DOHH2 (cell line): ENCODE data around the gene BTBD18.

Experiments
- H3F3A ChIP-seq: fragments of 200-600 bp; sonication (generic), shearing (Covaris generic); 2 replicates; pipeline ENCODE4 v1.6.0; 2016; ENCODE audit warnings: antibody characterized with exemption, mild to moderate bottlenecking; ENCODE audit not compliant: control insufficient read depth, insufficient read depth
- H3K27ac ChIP-seq: fragments of 200-600 bp; sonication (generic); 2 replicates; pipeline ENCODE4 v1.5.1; 2014; ENCODE audit warnings: low read depth, mild to moderate bottlenecking, low read length, moderate library complexity
- H3K27me3 ChIP-seq: fragments of 200-600 bp; sonication (generic); 2 replicates; pipeline ENCODE4 v1.6.1; 2014; ENCODE audit warnings: mild to moderate bottlenecking, low read length, mixed read lengths; ENCODE audit not compliant: control insufficient read depth
- H3K36me3 ChIP-seq: fragments of 200-600 bp; sonication (generic); 2 replicates; pipeline ENCODE4 v1.6.1; 2014; ENCODE audit warnings: mild to moderate bottlenecking, low read length, moderate library complexity, mixed read lengths; ENCODE audit not compliant: control insufficient read depth
- H3K4me1 ChIP-seq: fragments of 200-600 bp; sonication (generic); 2 replicates; pipeline ENCODE4 v1.6.1; 2014; ENCODE audit warnings: mild to moderate bottlenecking, low read length, mixed read lengths; ENCODE audit not compliant: control insufficient read depth
- H3K4me2 ChIP-seq: fragments of 200-600 bp; sonication (generic); 2 replicates; pipeline ENCODE4 v1.6.0; 2014; ENCODE audit warnings: mild to moderate bottlenecking, low read length, moderate library complexity
- H3K4me3 ChIP-seq: fragments of 200-600 bp; sonication (generic); 2 replicates; pipeline ENCODE4 v1.5.1; 2014; ENCODE audit warnings: mild to moderate bottlenecking, low read length, mixed read lengths
- H3K79me2 ChIP-seq: fragments of 200-600 bp; sonication (generic); 2 replicates; pipeline ENCODE4 v1.6.1; 2014; ENCODE audit warnings: mild to moderate bottlenecking, low read length, mixed read lengths; ENCODE audit not compliant: control insufficient read depth
- H3K9me2 ChIP-seq: fragments of 200-600 bp; sonication (generic); replicated peaks from 2 replicates; pipeline ENCODE4 v1.6.1; 2014; ENCODE audit warnings: mild to moderate bottlenecking, low read length, mixed read lengths; ENCODE audit not compliant: control insufficient read depth
- H3K9me3 ChIP-seq: fragments of 200-600 bp; sonication (generic); 2 replicates; pipeline ENCODE4 v1.6.1; 2014; ENCODE audit warnings: antibody characterized with exemption, low read length, mixed read lengths; ENCODE audit not compliant: control insufficient read depth, insufficient read depth
- H4K20me1 ChIP-seq: fragments of 200-600 bp; sonication (generic); 2 replicates; pipeline ENCODE4 v1.6.0; 2014; ENCODE audit warnings: low read depth, mild to moderate bottlenecking, antibody characterized with exemption, low read length, moderate library complexity; ENCODE audit not compliant: control insufficient read depth, insufficient read depth
- CTCF ChIP-seq: fragments of 200-600 bp; sonication (generic); IDR thresholded peaks from one replicate; pipeline ENCODE4 v1.5.1; 2014; ENCODE audit warnings: antibody characterized with exemption, mild to moderate bottlenecking, low read depth, low read length; ENCODE audit not compliant: poor library complexity, severe bottlenecking
- EZH2phosphoT487 ChIP-seq: fragments of 200-600 bp; sonication (generic); IDR thresholded peaks from 2 replicates; pipeline ENCODE4 v1.6.1; 2017; ENCODE audit warnings: borderline replicate concordance, mild to moderate bottlenecking, antibody characterized with exemption, low read length, moderate library complexity, mixed read lengths

Gene BTBD18

DNA sequence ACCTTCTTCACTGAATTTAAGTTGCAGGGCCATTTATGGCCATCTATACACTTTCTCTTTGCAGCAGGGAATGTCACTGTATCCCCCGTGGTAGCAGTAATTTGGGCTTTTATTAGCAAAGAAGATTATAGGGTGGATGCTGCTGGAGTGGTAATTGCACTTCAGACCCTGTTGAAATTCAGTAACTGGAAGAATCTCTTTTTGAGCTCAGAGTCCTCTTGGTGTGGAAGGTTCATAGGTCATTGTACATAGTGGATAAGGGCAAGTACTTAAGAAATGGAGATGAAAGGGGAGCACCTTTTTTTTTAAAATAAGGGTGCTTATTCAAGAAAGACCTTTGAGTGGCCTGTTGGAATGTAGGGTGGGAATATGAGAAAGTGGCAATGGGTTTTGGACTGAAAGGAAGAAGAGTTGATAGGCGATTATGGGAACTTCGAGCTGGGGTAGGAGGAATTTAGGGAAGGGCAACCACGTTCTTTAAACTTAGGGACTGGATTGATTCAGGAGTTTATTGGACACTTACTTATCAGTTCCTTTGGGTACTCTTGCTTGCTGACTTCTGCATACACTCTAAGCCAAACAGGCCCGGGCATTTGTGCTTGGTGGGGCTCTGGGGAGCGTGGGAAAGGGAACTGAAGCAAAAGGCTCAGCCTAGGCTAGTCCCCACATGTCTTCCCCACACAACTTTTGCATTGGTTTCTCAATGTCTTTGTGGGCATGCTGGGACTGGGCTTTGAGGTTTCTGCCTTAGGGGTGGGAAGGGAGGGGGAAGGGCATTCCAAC, 36.5 kb upstream of the BTBD18 start:
- H4K20me1 ChIP-seq: peaks cover 5% of the 10 kb centered on the region; the same call in 1 of the 2 replicates
- no peaks in the 10 kb centered on the region; the same call in 1 of the 2 replicates for H3K79me2 ChIP-seq
- H3F3A ChIP-seq: no peaks in the 10 kb centered on the region
- H3K36me3 ChIP-seq: no peaks in the 10 kb centered on the region; the same call in 1 of the 2 replicates
- H3K4me2 ChIP-seq: no peak overlapping the region
- H3K27ac ChIP-seq: no peak overlapping the region
- no peak overlapping the region for H3K4me3 ChIP-seq
- no peaks in the 10 kb centered on the region for H3K9me2 ChIP-seq
- no peaks in the 10 kb centered on the region for H3K9me3 ChIP-seq
- no peaks in the 10 kb centered on the region for H3K27me3 ChIP-seq
- H3K4me1 ChIP-seq: peaks cover 30% of the 10 kb centered on the region
- TF ChIP-seq CTCF (no peak), EZH2phosphoT487 (no peak)

DNA sequence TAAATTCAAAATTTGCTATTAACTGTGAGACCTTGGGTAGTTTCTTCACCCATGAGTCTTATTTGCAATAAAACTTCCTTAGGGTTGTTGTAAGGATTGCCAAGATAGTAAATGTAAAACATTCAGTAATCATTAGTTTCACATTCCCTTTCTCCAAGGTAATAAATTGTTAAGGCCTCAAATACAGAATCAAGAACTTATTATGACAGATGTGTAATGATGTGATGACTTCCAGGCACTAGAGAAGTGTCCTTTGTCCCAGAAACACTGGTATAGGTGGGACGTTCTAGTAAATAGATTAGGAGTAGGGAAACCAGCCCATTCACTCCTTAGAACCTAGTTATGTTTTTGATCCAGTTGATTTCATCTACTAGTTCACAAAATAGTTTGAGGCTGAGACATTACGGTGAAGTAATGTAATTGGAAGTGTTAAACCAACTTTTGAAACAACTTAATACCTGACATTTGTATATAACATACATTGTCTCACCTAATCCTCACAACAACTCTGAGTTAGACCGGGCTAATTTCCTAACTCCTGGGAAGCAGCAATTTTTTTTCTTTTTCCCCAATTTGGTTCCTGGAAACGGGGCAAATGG, 35.5 kb upstream of the BTBD18 start:
- no peaks in the 10 kb centered on the region for H3K9me2 ChIP-seq
- no peak overlapping the region for H3K4me2 ChIP-seq
- no peaks in the 10 kb centered on the region; the same call in 1 of the 2 replicates for H3K36me3 ChIP-seq
- H3F3A ChIP-seq: no peaks in the 10 kb centered on the region
- H4K20me1 ChIP-seq: peaks cover 5% of the 10 kb centered on the region; the same call in 1 of the 2 replicates
- peaks cover 3% of the 10 kb centered on the region; the same call in 1 of the 2 replicates for H3K79me2 ChIP-seq
- no peak overlapping the region for H3K27ac ChIP-seq
- no peak for TF ChIP-seq EZH2phosphoT487
- TF ChIP-seq CTCF: no peak
- H3K4me3 ChIP-seq: no peak overlapping the region
- no peaks in the 10 kb centered on the region for H3K9me3 ChIP-seq
- no peaks in the 10 kb centered on the region for H3K27me3 ChIP-seq
- peaks cover 20% of the 10 kb centered on the region for H3K4me1 ChIP-seq

DNA sequence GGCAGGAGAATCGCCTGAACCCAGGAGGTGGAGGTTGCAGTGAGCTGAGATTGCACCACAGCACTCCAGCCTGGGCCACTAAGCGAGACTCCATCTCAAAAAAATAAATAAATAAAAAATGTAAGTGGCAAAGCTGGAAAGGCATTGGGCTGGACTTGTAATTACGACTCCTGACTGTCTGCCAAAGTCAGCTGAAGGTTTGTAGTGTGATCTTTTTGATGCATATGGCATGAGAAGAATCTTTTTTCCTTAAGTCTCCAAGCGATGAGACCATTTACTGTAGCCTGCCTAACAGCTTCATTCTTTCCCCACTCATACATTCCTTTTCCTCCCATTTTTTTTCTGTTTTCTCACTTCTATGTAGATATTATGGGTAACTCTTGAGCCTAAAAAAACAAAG, 34.8 kb upstream of the BTBD18 start:
- Histone ChIP-seq H3K27ac (no peak overlapping the region), H3K4me3 (no peak overlapping the region), H3K9me2 (no peaks in the 10 kb centered on the region), H3K36me3 (no peaks in the 10 kb centered on the region), H3K79me2 (peaks cover 5% of the 10 kb centered on the region; the same call in 1 of the 2 replicates), H3K9me3 (no peaks in the 10 kb centered on the region), H3K27me3 (no peaks in the 10 kb centered on the region), H3K4me1 (peaks cover 14% of the 10 kb centered on the region), H3K4me2 (no peak overlapping the region), H4K20me1 (peaks cover 5% of the 10 kb centered on the region; the same call in 1 of the 2 replicates), H3F3A (no peaks in the 10 kb centered on the region)
- TF ChIP-seq CTCF (no peak), EZH2phosphoT487 (no peak)
